GM12892 (cell line): ENCODE data around the gene LRRN3.

Source experiments
- POLR2A ChIP-seq: IDR thresholded peaks from 2 replicates; pipeline ENCODE4 v1.6.1; 2011; ENCODE audit warnings: low read depth, low read length, control low read depth
- TAF1 ChIP-seq: IDR thresholded peaks from 2 replicates; pipeline ENCODE4 v1.6.1; 2011; ENCODE audit warnings: low read depth, mild to moderate bottlenecking, control low read depth, low read length, borderline replicate concordance

DNA sequence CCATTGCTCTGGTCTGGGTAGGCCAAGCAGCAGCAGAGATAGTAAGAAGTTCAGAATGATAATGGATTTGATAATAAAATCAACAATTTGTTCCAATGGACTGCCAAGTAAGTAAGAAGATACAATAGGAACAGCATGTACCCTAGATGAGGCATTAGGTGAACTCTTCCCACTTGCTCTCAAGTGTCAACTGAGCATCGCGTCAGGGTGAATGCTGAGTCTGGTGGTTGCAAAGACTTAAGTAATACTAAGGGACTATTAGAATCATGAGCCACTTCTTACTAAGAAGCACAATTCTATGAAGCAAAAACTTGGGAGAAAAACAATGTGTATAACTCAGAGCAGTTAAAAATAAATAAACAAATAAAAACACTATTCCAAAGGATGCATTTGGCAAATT, 54.5 kb downstream of the LRRN3 start:
- TF ChIP-seq POLR2A (no peak), TAF1 (no peak)
